ENCODE results near the gene TPP1. TPM values are rescaled to one million over a fixed set of nuclear protein-coding genes. Genes with fewer than 3 reads are reported as not detected.

Gene TPP1
- total and polyA plus RNA-seq, 10 donors = 54.9 to 306 (median 212) TPM

DNA sequence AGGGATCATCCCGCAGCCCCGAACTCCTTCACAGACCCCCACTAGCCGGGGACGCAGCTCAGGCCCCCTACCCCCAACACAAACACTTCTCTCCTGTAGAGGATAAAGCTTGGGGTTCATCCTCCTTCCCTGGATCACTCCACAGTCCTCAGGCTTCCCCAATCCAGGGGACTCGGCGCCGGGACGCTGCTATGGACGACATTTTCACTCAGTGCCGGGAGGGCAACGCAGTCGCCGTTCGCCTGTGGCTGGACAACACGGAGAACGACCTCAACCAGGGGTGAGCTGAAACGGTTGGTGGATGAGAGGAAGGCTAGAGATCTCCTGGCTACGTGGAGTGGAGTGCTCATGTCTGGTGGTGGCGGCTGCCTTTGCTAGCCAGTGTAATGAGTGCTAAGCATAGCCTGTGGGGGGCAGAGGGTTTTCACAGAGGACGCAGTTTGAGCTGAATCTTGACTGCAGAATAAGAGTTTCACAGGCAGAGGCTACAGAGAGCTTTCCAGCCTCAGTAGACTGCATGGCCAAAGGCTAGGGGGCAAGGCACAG lies 15.1 kb downstream of the TPP1 start:
- WGBS, 5 donors = 0 to 1% (median 1%) methylated on average over 15 to 20 of the region's 20 CpGs
- TF ChIP-seq, protein P1, sequence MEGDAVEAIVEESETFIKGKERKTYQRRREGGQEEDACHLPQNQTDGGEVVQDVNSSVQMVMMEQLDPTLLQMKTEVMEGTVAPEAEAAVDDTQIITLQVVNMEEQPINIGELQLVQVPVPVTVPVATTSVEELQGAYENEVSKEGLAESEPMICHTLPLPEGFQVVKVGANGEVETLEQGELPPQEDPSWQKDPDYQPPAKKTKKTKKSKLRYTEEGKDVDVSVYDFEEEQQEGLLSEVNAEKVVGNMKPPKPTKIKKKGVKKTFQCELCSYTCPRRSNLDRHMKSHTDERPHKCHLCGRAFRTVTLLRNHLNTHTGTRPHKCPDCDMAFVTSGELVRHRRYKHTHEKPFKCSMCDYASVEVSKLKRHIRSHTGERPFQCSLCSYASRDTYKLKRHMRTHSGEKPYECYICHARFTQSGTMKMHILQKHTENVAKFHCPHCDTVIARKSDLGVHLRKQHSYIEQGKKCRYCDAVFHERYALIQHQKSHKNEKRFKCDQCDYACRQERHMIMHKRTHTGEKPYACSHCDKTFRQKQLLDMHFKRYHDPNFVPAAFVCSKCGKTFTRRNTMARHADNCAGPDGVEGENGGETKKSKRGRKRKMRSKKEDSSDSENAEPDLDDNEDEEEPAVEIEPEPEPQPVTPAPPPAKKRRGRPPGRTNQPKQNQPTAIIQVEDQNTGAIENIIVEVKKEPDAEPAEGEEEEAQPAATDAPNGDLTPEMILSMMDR (IDR thresholded peaks at IDR 0.05 in 8 of 11, conservative IDR thresholded peaks at IDR 0.05 in 3 of 11) = peak in 3 of 11 experiments; percentile 12 to 38 (median 21)
- TF ChIP-seq POLR2AphosphoS5 (IDR thresholded peaks at IDR 0.05) (peak in 2 of 3 donors; percentile 19 to 66), POLR2A (IDR thresholded peaks at IDR 0.05) (peak in 1 of 3 donors; percentile 18)
- Histone ChIP-seq H3K27me3 (replicated peaks in 1 of 7) (no peaks in the 10 kb centered on the region), H3K4me3 (peak overlapping the region; percentile 60 to 91 (median 84)), H3K9me3 (no peaks in the 10 kb centered on the region), H3K27ac (peak overlapping the region; percentile 90 to 98 (median 94)), H3K4me1 (peaks cover 61 to 90% (median 77%) of the 10 kb centered on the region in 6 donors), H3K36me3 (peaks cover 0 to 63% (median 40%) of the 10 kb centered on the region in 6 donors)
- intact Hi-C loops (cut with DNase I; ENCODE audit: low total_unique reads) = loop anchor here (5.0 kb wide), 1 partner anchor 78 kb away; the partner anchor contains the start of gene MRPL17
- DNase-seq = peak; percentile 89

DNA sequence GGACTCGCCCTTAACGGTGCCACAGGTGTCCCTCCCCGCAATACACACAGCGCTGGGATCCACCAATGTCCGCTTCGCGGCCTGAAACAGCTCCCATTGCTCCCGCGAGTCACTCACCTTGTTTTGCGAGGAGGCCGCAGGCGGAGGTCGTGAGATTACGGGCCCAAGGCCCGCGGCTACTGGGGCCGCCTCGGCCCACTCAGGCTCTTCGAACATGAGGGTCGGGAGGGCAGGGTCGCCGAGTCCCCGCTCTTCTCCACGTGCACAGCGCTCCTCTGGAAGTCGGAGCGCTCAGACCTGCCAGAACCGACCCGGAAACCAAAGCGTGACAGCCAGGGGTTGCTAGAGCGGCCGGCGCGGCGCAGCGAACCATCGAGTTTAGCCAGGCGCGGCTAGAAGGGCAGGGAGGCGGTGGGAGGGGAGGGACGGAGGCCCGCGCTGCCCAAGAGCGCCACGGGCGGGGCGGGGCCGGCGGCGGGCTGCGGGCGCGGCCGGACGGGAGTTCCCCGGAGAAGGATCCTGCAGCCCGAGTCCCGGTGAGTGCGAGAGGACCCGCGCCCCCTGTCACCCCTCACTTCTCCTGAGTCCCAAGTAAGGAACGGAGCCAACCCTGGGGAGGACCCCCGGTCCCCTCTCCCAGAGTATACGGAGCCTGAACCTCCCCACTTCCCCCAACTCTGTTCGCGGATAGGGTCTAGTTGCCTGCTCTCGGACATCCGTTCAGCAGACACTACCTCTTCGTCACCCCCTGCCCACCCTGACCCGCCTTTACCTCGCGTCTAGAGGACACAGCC lies 15.7 kb downstream of the TPP1 start, which contains the start of the genes ILK and RRP8:
Gene ILK, plus strand, starts transcription at position 488 of the 794 bp plus-strand sequence. CDS start 498 bp downstream, outside the sequence.
Gene RRP8, minus strand, starts transcription at position 330 of the 794 bp plus-strand sequence. Its CDS starts 114 bp downstream, at position 216.
- H3K9me3 ChIP-seq = no peaks in the 10 kb centered on the region
- peak; percentile 99 for DNase-seq
- peak within 1 kb of the TSS; percentile 90 to 98 (median 94) for H3K27ac ChIP-seq
- H3K4me1 ChIP-seq = peaks cover 59 to 90% (median 72%) of the 10 kb centered on the region in 6 donors
- H3K36me3 ChIP-seq = peaks cover 0 to 63% (median 40%) of the 10 kb centered on the region in 6 donors
- no peaks in the 10 kb centered on the region for H3K27me3 ChIP-seq (replicated peaks in 1 of 7)
- intact Hi-C loops (cut with DNase I; ENCODE audit: low total_unique reads) = loop anchor here (5.0 kb wide), 1 partner anchor 79 kb away; the partner anchor contains the start of gene MRPL17
- WGBS, 5 donors = 0 to 1% (median 0%) methylated on average over 56 to 72 of the region's 72 CpGs
- peak in 1 of 3 donors; percentile 24 for TF ChIP-seq POLR2A (IDR thresholded peaks at IDR 0.05)
- TF ChIP-seq, protein P1 (IDR thresholded peaks at IDR 0.05 in 8 of 11, conservative IDR thresholded peaks at IDR 0.05 in 3 of 11) = peak in 7 of 11 experiments; percentile 30 to 56 (median 45)
- TF ChIP-seq POLR2AphosphoS5 (IDR thresholded peaks at IDR 0.05) = peak; percentile 87 to 92 (median 92)
- peak within 1 kb of the TSS; percentile 60 to 91 (median 84) for H3K4me3 ChIP-seq

DNA sequence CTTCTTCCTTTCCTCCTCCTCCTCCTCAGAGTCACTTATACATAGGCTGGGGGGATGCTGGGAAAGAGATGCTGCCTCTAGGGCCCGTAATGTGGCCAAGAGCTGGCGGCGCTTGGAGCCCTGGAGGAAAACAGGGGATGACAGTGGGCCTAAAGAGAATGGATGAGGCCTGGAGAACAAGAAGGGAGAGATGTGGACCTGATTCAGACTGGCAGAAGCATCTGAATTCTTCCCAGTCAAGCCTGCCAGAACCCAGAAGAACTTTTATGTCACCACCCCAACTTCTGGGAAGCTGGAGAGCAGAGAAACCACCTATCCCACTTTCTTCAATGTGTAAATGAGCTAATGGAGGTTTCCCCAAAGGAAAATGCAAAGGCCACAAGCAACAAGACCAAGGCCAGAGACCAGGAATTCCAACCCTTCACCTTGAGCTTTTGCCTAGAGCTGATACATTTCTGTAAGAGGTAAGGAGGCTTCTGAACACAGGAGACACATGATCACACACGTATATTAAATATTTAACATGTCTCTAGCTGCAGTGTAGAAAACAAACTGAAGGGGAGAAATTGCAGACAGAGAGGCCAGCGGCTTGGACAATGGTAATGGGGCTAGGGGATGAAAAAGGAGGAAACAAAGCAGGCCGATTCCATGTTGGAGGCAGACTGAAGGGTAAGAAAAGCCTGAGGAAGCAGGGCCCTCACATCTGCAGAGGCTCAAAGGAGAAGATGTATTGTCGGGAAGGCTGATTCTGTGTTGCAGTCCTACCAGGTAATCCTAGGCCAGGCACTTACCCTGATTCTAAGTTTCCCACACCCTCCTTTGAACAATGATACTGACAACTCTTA lies 16.9 kb downstream of the TPP1 start:
- Histone ChIP-seq H3K9me3 (no peaks in the 10 kb centered on the region), H3K27ac (peak overlapping the region in 7 of 8 donors; percentile 90 to 98 (median 94)), H3K36me3 (peaks cover 0 to 63% (median 39%) of the 10 kb centered on the region in 6 donors), H3K27me3 (replicated peaks in 1 of 7) (no peaks in the 10 kb centered on the region), H3K4me1 (peaks cover 48 to 78% (median 61%) of the 10 kb centered on the region in 6 donors), H3K4me3 (peak overlapping the region; percentile 60 to 91 (median 84))
- DNase-seq = no peak
- TF ChIP-seq POLR2AphosphoS5 (IDR thresholded peaks at IDR 0.05) (no peak), POLR2A (IDR thresholded peaks at IDR 0.05) (no peak)
- TF ChIP-seq, protein P1 (IDR thresholded peaks at IDR 0.05 in 8 of 11, conservative IDR thresholded peaks at IDR 0.05 in 3 of 11) = no peak
- WGBS, 5 donors = 51 to 65% (median 56%) methylated on average over 7 of the region's 7 CpGs
- intact Hi-C loops (cut with DNase I; ENCODE audit: low total_unique reads) = loop anchor here (5.0 kb wide), 1 partner anchor 80 kb away; the partner anchor contains the start of gene MRPL17
